A549 (cell line): ENCODE measurements around the gene SHOC2. TPM values are rescaled to one million over a fixed set of nuclear protein-coding genes. Genes with fewer than 3 reads are reported as not detected.

Experiments used
- ATAC-seq, 2 experiments: fragments of 200-7000 bp in 1 of 2; fragments of >200 bp in 1 of 2; cut with Nextera tagmentation in 1 of 2; cut with Tn5 transposase in 1 of 2; 3 replicates each; pipeline versions ENCODE4 v1.8.0 to v1.9.1; 2018 to 2020; ENCODE audit warnings: mild to moderate bottlenecking in 1 of 2, moderate library complexity in 1 of 2
- CTCF ChIA-PET: fragments of 300-600 bp; sonication (Branson Sonifier 250); formaldehyde crosslinking; extraction: SDS; loops from one replicate; lab custom pipeline; 2021; ENCODE audit warnings: antibody characterized with exemption, inconsistent platforms; lab: Yijun Ruan, JAX
- POLR2A ChIA-PET: fragments of 350-600 bp; formaldehyde crosslinking; extraction: SDS; loops from one replicate; lab custom pipeline; 2021; ENCODE audit warnings: antibody characterized with exemption, inconsistent platforms; lab: Yijun Ruan, JAX
- DNase-seq, 2 experiments: peaks; one replicate each; pipeline versions ENCODE4 v3.0.0 to v3.0.0-alpha.2; 2011 to 2016; ENCODE audit warnings: low read depth in 1 of 2, low spot score in 1 of 2
- FAIRE-seq: peaks from 2 replicates; lab custom pipeline; 2011; peaks lifted over from hg19 to GRCh38; lab: Jason Lieb, UNC
- H3K27ac ChIP-seq, 2 experiments: fragments of >200 bp; sonication (Bioruptor Twin); formaldehyde crosslinking; 3 replicates each; pipeline ENCODE4 v1.5.1; 2016 to 2017
- H3K4me1 ChIP-seq: fragments of >200 bp; sonication (Bioruptor Twin); formaldehyde crosslinking; 3 replicates; pipeline ENCODE4 v1.6.1; 2016
- H3K4me2 ChIP-seq: fragments of >200 bp; sonication (Bioruptor Twin); formaldehyde crosslinking; 3 replicates; pipeline ENCODE4 v1.6.1; 2016
- H3K4me3 ChIP-seq: fragments of >200 bp; sonication (Bioruptor Twin); formaldehyde crosslinking; 3 replicates; pipeline ENCODE4 v1.5.1; 2016
- H3K9me3 ChIP-seq: fragments of >200 bp; sonication (Bioruptor Twin); formaldehyde crosslinking; 3 replicates; pipeline ENCODE4 v1.6.1; 2016
- CBX2 ChIP-seq: fragments of 200-600 bp; sonication (generic); IDR thresholded peaks from 2 replicates; pipeline ENCODE4 v1.6.1; 2016; ENCODE audit warnings: low read depth, mild to moderate bottlenecking, borderline replicate concordance
- CHD2 ChIP-seq: fragments of 150-350 bp; IDR thresholded peaks from 2 replicates; pipeline ENCODE4 v1.6.1; 2014; ENCODE audit warnings: low read length; ENCODE audit not compliant: partially characterized antibody
- EHF ChIP-seq: fragments of 250-450 bp; sonication (Bioruptor Pico); IDR thresholded peaks from 2 replicates; pipeline ENCODE4 v1.5.0; 2020; ENCODE audit warnings: mild to moderate bottlenecking
- EP300 ChIP-seq, 2 experiments: fragments of >200 bp; sonication (Bioruptor Twin); formaldehyde crosslinking; IDR thresholded peaks; 2 replicates in 1 of 2; 3 replicates in 1 of 2; pipeline ENCODE4 v1.6.1; 2016 to 2017
- FOSB ChIP-seq: fragments of 250-450 bp; sonication (Bioruptor Pico); IDR thresholded peaks from 2 replicates; pipeline ENCODE4 v1.5.0; 2020; ENCODE audit warnings: mild to moderate bottlenecking, moderate library complexity
- GATA3 ChIP-seq: IDR thresholded peaks from 2 replicates; pipeline ENCODE4 v1.6.1; 2012; ENCODE audit warnings: borderline replicate concordance
- HOXA7 ChIP-seq: fragments of 250-450 bp; sonication (Bioruptor Pico); IDR thresholded peaks from 2 replicates; pipeline ENCODE4 v1.5.0; 2020; ENCODE audit warnings: mild to moderate bottlenecking, moderate library complexity
- HOXB13 ChIP-seq: fragments of 250-450 bp; sonication (Bioruptor Pico); IDR thresholded peaks from 2 replicates; pipeline ENCODE4 v1.5.0; 2020; ENCODE audit warnings: low read depth, mild to moderate bottlenecking, moderate library complexity
- JUNB ChIP-seq: fragments of >200 bp; sonication (Bioruptor Twin); formaldehyde crosslinking; IDR thresholded peaks from 2 replicates; pipeline ENCODE4 v1.6.1; 2016
- KDM1A ChIP-seq: fragments of 200-600 bp; sonication (generic); IDR thresholded peaks from 2 replicates; pipeline ENCODE4 v1.6.1; 2016; ENCODE audit warnings: low read depth, mild to moderate bottlenecking
- KDM5A ChIP-seq: fragments of 200-600 bp; sonication (generic); IDR thresholded peaks from 2 replicates; pipeline ENCODE4 v1.6.1; 2016; ENCODE audit warnings: antibody characterized with exemption, mild to moderate bottlenecking
- MAFK ChIP-seq: fragments of 450-650 bp; IDR thresholded peaks from 2 replicates; pipeline ENCODE4 v1.6.1; 2014; ENCODE audit not compliant: partially characterized antibody
- MAZ ChIP-seq: fragments of 150-350 bp; IDR thresholded peaks from 2 replicates; pipeline ENCODE4 v1.6.1; 2014; ENCODE audit warnings: antibody characterized with exemption, low read depth, low read length, borderline replicate concordance
- MYC ChIP-seq: IDR thresholded peaks from 2 replicates; pipeline ENCODE4 v1.6.1; 2012; ENCODE audit warnings: mild to moderate bottlenecking, inconsistent platforms, low read length, improper control_type of control experiment, borderline replicate concordance
- NFE2L2 ChIP-seq: fragments of 150-350 bp; conservative IDR thresholded peaks from 2 replicates; pipeline ENCODE4 v1.6.1; 2014; ENCODE audit warnings: low read length
- NR3C1 ChIP-seq: fragments of >200 bp; sonication (Bioruptor Twin); formaldehyde crosslinking; IDR thresholded peaks from 3 replicates; pipeline ENCODE4 v1.6.1; 2017
- RAD21 ChIP-seq, 2 experiments: fragments of >200 bp in 1 of 2; sonication (Bioruptor Twin) in 1 of 2; formaldehyde crosslinking in 1 of 2; IDR thresholded peaks in 1 of 2; conservative IDR thresholded peaks in 1 of 2; 2 replicates in 1 of 2; 3 replicates in 1 of 2; pipeline ENCODE4 v1.6.1; 2012 to 2018; ENCODE audit warnings: inconsistent platforms in 1 of 2
- RCOR1 ChIP-seq: fragments of 150-350 bp; IDR thresholded peaks from 2 replicates; pipeline ENCODE4 v1.6.1; 2014; ENCODE audit warnings: antibody characterized with exemption, low read length, low read depth
- RNF2 ChIP-seq: fragments of 200-600 bp; sonication (generic); IDR thresholded peaks from 2 replicates; pipeline ENCODE4 v1.6.1; 2016; ENCODE audit warnings: low read depth, mild to moderate bottlenecking, antibody characterized with exemption, moderate library complexity, borderline replicate concordance
- SREBF2 ChIP-seq: fragments of 450-650 bp; IDR thresholded peaks from 2 replicates; pipeline ENCODE4 v1.6.1; 2014; ENCODE audit warnings: mild to moderate bottlenecking, moderate library complexity
- TFCP2L1 ChIP-seq: fragments of 250-450 bp; sonication (Bioruptor Pico); IDR thresholded peaks from 2 replicates; pipeline ENCODE4 v1.5.0; 2021; ENCODE audit warnings: mild to moderate bottlenecking
- TP53 ChIP-seq: fragments of 250-450 bp; sonication (Bioruptor Pico); IDR thresholded peaks from 2 replicates; pipeline ENCODE4 v1.5.0; 2021; ENCODE audit warnings: mild to moderate bottlenecking, moderate library complexity
- ZC3H11A ChIP-seq: fragments of 450-650 bp; IDR thresholded peaks from 2 replicates; pipeline ENCODE4 v1.6.1; 2014; ENCODE audit warnings: antibody characterized with exemption, mild to moderate bottlenecking
- ZNF302 ChIP-seq: fragments of 250-450 bp; sonication (Bioruptor Pico); IDR thresholded peaks from 2 replicates; pipeline ENCODE4 v1.9.0; 2021; ENCODE audit warnings: inconsistent platforms, mild to moderate bottlenecking, moderate library complexity
- ZSCAN20 ChIP-seq: fragments of 250-450 bp; sonication (Bioruptor Pico); IDR thresholded peaks from 2 replicates; pipeline ENCODE4 v1.8.0; 2022; ENCODE audit warnings: mild to moderate bottlenecking, moderate library complexity
- WGBS: methylation state at CpG from one replicate; pipeline ENCODE4 v1.1.6; 2017; ENCODE audit errors: missing lambda C conversion rate; 5-methylcytosine and 5-hydroxymethylcytosine counted together
- polyA plus RNA-seq, 4 experiments: library from polyadenylated mRNA; depleted of rRNA in 3 of 4; stranded (reverse); fragments of >200 nt; fragmentation: RNase III in 1 of 4; extraction: RNeasy Plus Mini Kit Qiagen cat#74134 plus additional on column Dnase treatment in 1 of 4; gene quantifications; 2 replicates in 3 of 4; 3 replicates in 1 of 4; pipeline ENCODE4 v1.2.3, GENCODE V29; 2011 to 2017
- TF ChIP-seq, protein P1 (sequence below): fragments of >200 bp; sonication (Bioruptor Twin); formaldehyde crosslinking; IDR thresholded peaks from 2 replicates; pipeline ENCODE4 v1.6.1; 2016
- TF ChIP-seq, protein P2 (sequence below): fragments of 250-450 bp; sonication (Bioruptor Pico); IDR thresholded peaks from 2 replicates; pipeline ENCODE4 v1.5.0; 2020; ENCODE audit warnings: low read depth, mild to moderate bottlenecking, moderate library complexity
- TF ChIP-seq, protein P3 (sequence below): fragments of 200-600 bp; sonication (generic); IDR thresholded peaks from 2 replicates; pipeline ENCODE4 v1.6.1; 2016; ENCODE audit warnings: antibody characterized with exemption, mild to moderate bottlenecking, moderate library complexity
- TF ChIP-seq, protein P4 (sequence below): fragments of 150-350 bp; IDR thresholded peaks from 2 replicates; pipeline ENCODE4 v1.6.1; 2014; ENCODE audit warnings: low read depth, mild to moderate bottlenecking, low read length

Gene SHOC2
- polyA plus RNA-seq, 2 of the 4 experiments (the other 2 are of a cell fraction), result 20.5 to 32.1 TPM

DNA sequence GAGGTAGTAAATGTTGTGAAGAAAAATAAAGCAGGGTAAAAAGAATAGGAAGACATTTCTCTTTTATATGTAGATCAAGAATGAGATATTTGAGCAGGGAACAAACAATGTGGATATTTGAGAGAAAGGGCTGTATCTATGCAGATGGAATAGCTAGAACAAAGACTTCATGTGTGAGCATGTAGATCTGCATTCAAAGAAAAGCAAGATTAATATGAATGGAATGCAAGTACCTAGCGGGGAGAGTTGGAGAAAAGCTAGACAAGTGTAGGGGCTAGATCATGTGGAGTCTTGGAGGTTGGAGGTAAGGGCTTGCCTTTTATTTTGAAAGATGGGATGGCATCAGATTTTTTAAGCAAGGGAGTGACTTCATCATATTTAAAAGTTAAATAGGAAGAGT, 27.1 kb downstream of the SHOC2 start:
- no peak for FAIRE-seq
- POLR2A ChIA-PET, result no interaction called here
- WGBS, result 87% methylated on average over 1 of the region's 1 CpG

DNA sequence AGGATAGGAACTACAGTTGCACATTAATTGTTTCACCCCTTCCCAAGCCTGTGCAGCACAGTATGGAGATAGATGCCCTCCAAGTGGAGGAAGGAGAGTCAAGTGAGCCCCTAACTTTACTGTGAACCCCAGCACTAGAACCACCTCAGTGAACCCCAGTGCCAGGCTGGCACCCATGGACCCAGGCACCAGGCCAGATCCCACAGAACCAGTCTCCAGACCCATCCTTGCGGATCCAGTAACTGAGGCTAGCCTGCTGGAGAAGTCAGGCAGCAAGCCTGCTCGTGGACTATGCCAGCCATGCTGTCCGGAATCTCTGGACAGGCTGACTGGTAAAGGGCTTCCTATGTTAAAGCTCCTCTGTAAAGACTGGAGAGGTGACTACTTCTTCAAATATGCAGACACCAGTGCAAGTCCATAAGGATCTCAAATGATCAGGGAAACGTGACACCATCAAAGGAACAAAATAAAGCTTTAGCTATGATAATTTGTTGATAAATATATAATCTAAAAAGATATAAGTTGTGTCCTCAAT, 27.7 kb downstream of the SHOC2 start:
- no peak for FAIRE-seq
- DNase-seq, result no peak
- TF ChIP-seq CBX2 (no peak), RAD21 (conservative IDR thresholded peaks at IDR 0.05 in 1 of 2, IDR thresholded peaks at IDR 0.05 in 1 of 2) (no peak), RNF2 (no peak), GATA3 (no peak), MYC (no peak), ZC3H11A (no peak), TP53 (no peak), FOSB (CRISPR knock-in tag) (no peak), JUNB (no peak), EP300 (IDR thresholded peaks at IDR 0.05) (no peak), HOXB13 (no peak), RCOR1 (no peak), CHD2 (no peak), HOXA7 (CRISPR knock-in tag) (no peak)
- TF ChIP-seq, protein P1, sequence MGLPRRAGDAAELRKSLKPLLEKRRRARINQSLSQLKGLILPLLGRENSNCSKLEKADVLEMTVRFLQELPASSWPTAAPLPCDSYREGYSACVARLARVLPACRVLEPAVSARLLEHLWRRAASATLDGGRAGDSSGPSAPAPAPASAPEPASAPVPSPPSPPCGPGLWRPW, result no peak
- no peaks in the 10 kb centered on the region for H3K4me1 ChIP-seq
- ChIA-PET CTCF (no interaction called here), POLR2A (no interaction called here)
- no peaks in the 10 kb centered on the region for H3K9me3 ChIP-seq
- 99% methylated on average over 2 of the region's 4 CpGs for WGBS
- no peak overlapping the region for H3K27ac ChIP-seq
- no peak overlapping the region for H3K4me3 ChIP-seq
- no peak for ATAC-seq
- H3K4me2 ChIP-seq, result no peak overlapping the region

More for the DNA sequence above, 27.1 kb downstream of the SHOC2 start:
- TF ChIP-seq EP300 (IDR thresholded peaks at IDR 0.05), result no peak
- no peak for TF ChIP-seq GATA3
- TF ChIP-seq TP53, result no peak
- TF ChIP-seq MYC, result no peak
- no peak for TF ChIP-seq ZC3H11A
- TF ChIP-seq MAFK, result no peak
- TF ChIP-seq NFE2L2, result no peak
- TF ChIP-seq, protein P2, sequence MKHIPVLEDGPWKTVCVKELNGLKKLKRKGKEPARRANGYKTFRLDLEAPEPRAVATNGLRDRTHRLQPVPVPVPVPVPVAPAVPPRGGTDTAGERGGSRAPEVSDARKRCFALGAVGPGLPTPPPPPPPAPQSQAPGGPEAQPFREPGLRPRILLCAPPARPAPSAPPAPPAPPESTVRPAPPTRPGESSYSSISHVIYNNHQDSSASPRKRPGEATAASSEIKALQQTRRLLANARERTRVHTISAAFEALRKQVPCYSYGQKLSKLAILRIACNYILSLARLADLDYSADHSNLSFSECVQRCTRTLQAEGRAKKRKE (CRISPR knock-in tag), result no peak
- TF ChIP-seq, protein P1, result no peak
- TF ChIP-seq, protein P3, sequence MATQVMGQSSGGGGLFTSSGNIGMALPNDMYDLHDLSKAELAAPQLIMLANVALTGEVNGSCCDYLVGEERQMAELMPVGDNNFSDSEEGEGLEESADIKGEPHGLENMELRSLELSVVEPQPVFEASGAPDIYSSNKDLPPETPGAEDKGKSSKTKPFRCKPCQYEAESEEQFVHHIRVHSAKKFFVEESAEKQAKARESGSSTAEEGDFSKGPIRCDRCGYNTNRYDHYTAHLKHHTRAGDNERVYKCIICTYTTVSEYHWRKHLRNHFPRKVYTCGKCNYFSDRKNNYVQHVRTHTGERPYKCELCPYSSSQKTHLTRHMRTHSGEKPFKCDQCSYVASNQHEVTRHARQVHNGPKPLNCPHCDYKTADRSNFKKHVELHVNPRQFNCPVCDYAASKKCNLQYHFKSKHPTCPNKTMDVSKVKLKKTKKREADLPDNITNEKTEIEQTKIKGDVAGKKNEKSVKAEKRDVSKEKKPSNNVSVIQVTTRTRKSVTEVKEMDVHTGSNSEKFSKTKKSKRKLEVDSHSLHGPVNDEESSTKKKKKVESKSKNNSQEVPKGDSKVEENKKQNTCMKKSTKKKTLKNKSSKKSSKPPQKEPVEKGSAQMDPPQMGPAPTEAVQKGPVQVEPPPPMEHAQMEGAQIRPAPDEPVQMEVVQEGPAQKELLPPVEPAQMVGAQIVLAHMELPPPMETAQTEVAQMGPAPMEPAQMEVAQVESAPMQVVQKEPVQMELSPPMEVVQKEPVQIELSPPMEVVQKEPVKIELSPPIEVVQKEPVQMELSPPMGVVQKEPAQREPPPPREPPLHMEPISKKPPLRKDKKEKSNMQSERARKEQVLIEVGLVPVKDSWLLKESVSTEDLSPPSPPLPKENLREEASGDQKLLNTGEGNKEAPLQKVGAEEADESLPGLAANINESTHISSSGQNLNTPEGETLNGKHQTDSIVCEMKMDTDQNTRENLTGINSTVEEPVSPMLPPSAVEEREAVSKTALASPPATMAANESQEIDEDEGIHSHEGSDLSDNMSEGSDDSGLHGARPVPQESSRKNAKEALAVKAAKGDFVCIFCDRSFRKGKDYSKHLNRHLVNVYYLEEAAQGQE, result no peak
- no peak for TF ChIP-seq MAZ
- TF ChIP-seq ZNF302, result no peak
- no peak for TF ChIP-seq SREBF2
- TF ChIP-seq KDM5A, result no peak
- TF ChIP-seq ZSCAN20 (CRISPR knock-in tag), result no peak
- TF ChIP-seq KDM1A, result no peak
- TF ChIP-seq TFCP2L1 (CRISPR knock-in tag), result no peak
- no peak for TF ChIP-seq NR3C1
- TF ChIP-seq, protein P4, sequence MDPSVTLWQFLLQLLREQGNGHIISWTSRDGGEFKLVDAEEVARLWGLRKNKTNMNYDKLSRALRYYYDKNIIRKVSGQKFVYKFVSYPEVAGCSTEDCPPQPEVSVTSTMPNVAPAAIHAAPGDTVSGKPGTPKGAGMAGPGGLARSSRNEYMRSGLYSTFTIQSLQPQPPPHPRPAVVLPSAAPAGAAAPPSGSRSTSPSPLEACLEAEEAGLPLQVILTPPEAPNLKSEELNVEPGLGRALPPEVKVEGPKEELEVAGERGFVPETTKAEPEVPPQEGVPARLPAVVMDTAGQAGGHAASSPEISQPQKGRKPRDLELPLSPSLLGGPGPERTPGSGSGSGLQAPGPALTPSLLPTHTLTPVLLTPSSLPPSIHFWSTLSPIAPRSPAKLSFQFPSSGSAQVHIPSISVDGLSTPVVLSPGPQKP, result no peak
- no peak for TF ChIP-seq EHF (CRISPR knock-in tag)
- Histone ChIP-seq H3K27ac (no peak overlapping the region), H3K4me3 (no peak overlapping the region), H3K4me1 (no peaks in the 10 kb centered on the region), H3K9me3 (no peaks in the 10 kb centered on the region), H3K4me2 (no peak overlapping the region)
- DNase-seq (no peak), ATAC-seq (no peak)
- CTCF ChIA-PET, result no interaction called here
